SK-N-SH (cell line): Measurements from ENCODE around the gene TJP1.

ENCODE experiments used
- CTCF ChIP-seq: fragments of 200-600 bp; sonication (generic); IDR thresholded peaks from 2 replicates; pipeline ENCODE4 v1.6.1; 2017; ENCODE audit warnings: antibody characterized with exemption, mild to moderate bottlenecking, moderate library complexity
- EP300 ChIP-seq, 2 experiments: IDR thresholded peaks; 2 replicates each; pipeline versions ENCODE4 v1.4.0 to v1.6.1; 2012; ENCODE audit warnings: borderline replicate concordance in 1 of 2, low read depth in 1 of 2, low read length in 1 of 2
- FOXJ3 ChIP-seq: sonication (generic); formaldehyde crosslinking; IDR thresholded peaks from 2 replicates; pipeline ENCODE4 v1.5.1; 2020; ENCODE audit warnings: mild to moderate bottlenecking, missing genetic modification reagents
- NRF1 ChIP-seq: IDR thresholded peaks from 2 replicates; pipeline ENCODE4 v1.6.1; 2012; ENCODE audit warnings: low read depth, mild to moderate bottlenecking, low read length
- POLR2AphosphoS5 ChIP-seq: IDR thresholded peaks from 2 replicates; pipeline ENCODE4 v1.6.1; 2012; ENCODE audit warnings: low read depth, low read length
- RAD21 ChIP-seq: IDR thresholded peaks from 2 replicates; pipeline ENCODE4 v1.6.1; 2012; ENCODE audit warnings: mild to moderate bottlenecking, low read length
- TAF1 ChIP-seq: IDR thresholded peaks from 2 replicates; pipeline ENCODE4 v1.6.1; 2012; ENCODE audit warnings: low read depth, mild to moderate bottlenecking, low read length, moderate library complexity, borderline replicate concordance

DNA sequence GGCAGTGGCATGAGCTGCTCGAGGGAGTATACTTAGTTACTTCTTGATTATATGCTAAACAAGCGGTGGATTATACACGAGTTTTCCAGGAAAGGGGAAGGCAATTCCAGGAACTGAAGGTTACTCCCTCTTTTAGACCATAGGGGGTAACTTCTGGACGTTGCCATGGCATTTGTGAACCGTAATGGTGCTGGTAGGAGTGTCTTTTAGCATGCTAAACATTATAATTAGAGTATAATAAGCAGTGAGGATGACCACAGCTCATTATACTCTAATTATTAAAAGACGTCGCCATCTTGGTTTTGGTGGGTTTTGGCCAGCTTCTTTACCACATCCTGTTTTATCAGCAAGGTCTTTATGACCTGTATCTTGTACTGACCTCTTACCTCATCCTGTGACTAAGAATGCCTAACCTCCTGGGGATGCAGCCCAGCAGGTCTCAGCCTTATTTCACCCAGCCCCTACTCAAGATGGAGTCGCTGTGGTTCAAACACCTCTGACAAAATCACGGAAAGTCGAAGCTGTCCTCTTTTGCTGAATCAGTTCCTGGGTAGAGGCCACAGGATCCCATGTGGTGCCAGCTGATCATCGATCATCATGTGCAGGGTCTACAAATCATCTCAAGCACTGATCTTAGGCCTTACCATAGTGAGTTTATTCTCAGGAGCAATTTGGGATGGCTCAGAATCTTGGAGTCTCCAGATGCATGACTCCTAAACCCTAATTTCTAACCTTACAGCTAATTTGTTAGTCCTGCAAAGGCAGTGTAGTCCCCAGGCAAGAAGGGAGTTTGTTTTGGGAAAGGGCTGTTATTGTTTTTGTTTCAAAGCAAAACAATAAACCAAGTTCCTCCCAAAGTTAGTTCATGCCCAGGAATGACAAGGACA is 149.1 kb downstream of the TJP1 start:
- TF ChIP-seq NRF1, result no peak
- TF ChIP-seq FOXJ3 (CRISPR knock-in tag), result no peak
- no peak for TF ChIP-seq CTCF
- no peak for TF ChIP-seq RAD21
- no peak for TF ChIP-seq EP300 (IDR thresholded peaks at IDR 0.05; ENCODE audit: borderline replicate concordance in 1 of 2, low read depth in 1 of 2, low read length in 1 of 2)
- TF ChIP-seq POLR2AphosphoS5, result no peak
- TF ChIP-seq TAF1, result no peak
